K562 (cell line): Measurements from ENCODE around the gene RPL36AL. TPM values are rescaled to one million over a fixed set of nuclear protein-coding genes. Genes with fewer than 3 reads are reported as not detected.

Experiments
- CCAR2 ChIP-seq: fragments of 200-400 bp; formaldehyde crosslinking; IDR thresholded peaks from 2 replicates; pipeline ENCODE4 v1.6.1; 2017; ENCODE audit warnings: mild to moderate bottlenecking, low read depth, low read length
- CHCHD3 ChIP-seq: fragments of 250-450 bp; sonication (Bioruptor Pico); IDR thresholded peaks from 2 replicates; pipeline ENCODE4 v2.1.2; 2022; ENCODE audit warnings: mild to moderate bottlenecking
- ETS1 ChIP-seq: conservative IDR thresholded peaks from 2 replicates; pipeline ENCODE4 v1.6.1; 2011; ENCODE audit warnings: low read depth, mild to moderate bottlenecking, low read length; ENCODE audit not compliant: control insufficient read depth
- FOSL1 ChIP-seq: fragments of 200-800 bp; sonication (Bioruptor generic); conservative IDR thresholded peaks from 2 replicates; pipeline ENCODE4 v1.6.1; 2016; ENCODE audit warnings: missing genetic modification characterization, missing compliant biosample characterization
- GATA2 ChIP-seq: sonication (generic); formaldehyde crosslinking; IDR thresholded peaks from 2 replicates; pipeline ENCODE4 v1.4.0; 2020; ENCODE audit warnings: mild to moderate bottlenecking, missing genetic modification reagents
- JUNB ChIP-seq: fragments of 450-650 bp; formaldehyde crosslinking; conservative IDR thresholded peaks from 2 replicates; pipeline ENCODE4 v1.4.0; 2020; ENCODE audit warnings: mild to moderate bottlenecking
- JUND ChIP-seq, 2 experiments: IDR thresholded peaks; 2 replicates in 1 of 2; 3 replicates in 1 of 2; pipeline ENCODE4 v1.6.1; 2011; ENCODE audit warnings: borderline replicate concordance in 2 of 2, low read depth in 2 of 2, low read length in 2 of 2, improper control_type of control experiment in 1 of 2, missing biosample characterization in 1 of 2, missing genetic modification characterization in 1 of 2, missing genetic modification reagents in 1 of 2
- MBD1 ChIP-seq: fragments of 250-450 bp; sonication (Bioruptor Pico); IDR thresholded peaks from 2 replicates; pipeline ENCODE4 v1.8.0; 2022; ENCODE audit warnings: inconsistent platforms
- PCBP2 ChIP-seq: fragments of 200-400 bp; formaldehyde crosslinking; IDR thresholded peaks from 2 replicates; pipeline ENCODE4 v1.6.1; 2018; ENCODE audit warnings: low read length, low read depth, mild to moderate bottlenecking, moderate library complexity; ENCODE audit not compliant: poor library complexity, severe bottlenecking
- RBM22 ChIP-seq: fragments of 200-400 bp; formaldehyde crosslinking; IDR thresholded peaks from 2 replicates; pipeline ENCODE4 v1.6.1; 2018; ENCODE audit warnings: low read length, low read depth; ENCODE audit not compliant: poor library complexity, severe bottlenecking
- SAFB ChIP-seq: fragments of 200-400 bp; formaldehyde crosslinking; IDR thresholded peaks from 2 replicates; pipeline ENCODE4 v1.6.1; 2017; ENCODE audit warnings: low read depth, low read length, borderline replicate concordance
- ZBED1 ChIP-seq: IDR thresholded peaks from 2 replicates; pipeline ENCODE4 v1.6.1; 2014
- ZFP1 ChIP-seq: fragments of 450-650 bp; formaldehyde crosslinking; IDR thresholded peaks from 2 replicates; pipeline ENCODE4 v1.4.0; 2020; ENCODE audit warnings: mild to moderate bottlenecking, mixed read lengths
- ZHX1 ChIP-seq: fragments of 150-350 bp; conservative IDR thresholded peaks from 2 replicates; pipeline ENCODE4 v1.6.1; 2014; ENCODE audit warnings: low read length
- ZNF589 ChIP-seq: fragments of 200-800 bp; sonication (Bioruptor generic); IDR thresholded peaks from 2 replicates; pipeline ENCODE4 v1.6.1; 2016; ENCODE audit warnings: low read depth, missing genetic modification characterization, missing compliant biosample characterization
- ZNF740 ChIP-seq, 3 experiments: fragments of 200-800 bp in 1 of 3; sonication (Bioruptor generic) in 1 of 3; sonication (generic) in 1 of 3; formaldehyde crosslinking in 1 of 3; IDR thresholded peaks; 2 replicates each; pipeline versions ENCODE4 v1.6.1 to v1.8.0; 2016 to 2022; ENCODE audit warnings: mild to moderate bottlenecking in 2 of 3, missing compliant biosample characterization in 2 of 3, missing genetic modification characterization in 2 of 3, missing genetic modification reagents in 1 of 3
- polyA plus RNA-seq, 8 experiments: library from polyadenylated mRNA; depleted of rRNA in 4 of 8; stranded (reverse) in 5 of 8; unstranded in 3 of 8; fragments of >200 nt; fragmentation: Nextera tagmentation in 2 of 8; fragmentation: Illumina TruSeq in 1 of 8; extraction: Ambion mirVana in 2 of 8; extraction: Trizol in 1 of 8; gene quantifications; 2 replicates each; pipeline versions ENCODE4 v1.2.1 to v1.2.3, GENCODE V29; 2011 to 2014; ENCODE audit warnings: inconsistent platforms in 1 of 8, missing spikeins in 1 of 8
- total RNA-seq, 7 experiments: library from RNA; depleted of rRNA in 6 of 7; stranded (reverse); fragments of >200 nt in 6 of 7; fragmentation: Illumina TruSeq in 2 of 7; extraction: Trizol in 2 of 7; gene quantifications; 2 replicates each; pipeline versions ENCODE4 v1.2.1 to v1.2.3, GENCODE V29; 2011 to 2021; ENCODE audit warnings: low replicate concordance in 1 of 7

Gene RPL36AL
- total and polyA plus RNA-seq, 9 of the 15 experiments (the other 6 are each of a cell fraction or from before 2014, with no cell fraction given) = 146 to 674 (median 360) TPM

GRCh38 chr14:49620182-49621113 lies at the start of gene RPL36AL, which contains the start of gene MGAT2 (continued):
- TF ChIP-seq ZHX1 (no peak), CHCHD3 (CRISPR knock-in tag) (no peak), SAFB (no peak), CCAR2 (no peak), JUND (IDR thresholded peaks at IDR 0.05; ENCODE audit: borderline replicate concordance, low read depth, low read length) (no peak; the same call in 1 of the 2 replicates), JUND (tag; IDR thresholded peaks at IDR 0.05; ENCODE audit: borderline replicate concordance, low read depth, low read length) (no peak), FOSL1 (tag) (peak; percentile 73), RBM22 (peak; percentile 46), MBD1 (CRISPR knock-in tag) (no peak), ZFP1 (CRISPR knock-in tag) (no peak), GATA2 (CRISPR knock-in tag) (no peak), JUNB (CRISPR knock-in tag) (no peak), ETS1 (no peak), ZNF740 (CRISPR knock-in tag; IDR thresholded peaks at IDR 0.05) (no peak), ZNF740 (tag; IDR thresholded peaks at IDR 0.05) (no peak), ZNF589 (no peak), ZBED1 (no peak), PCBP2 (no peak)
